IMR-90 (cell line): ENCODE measurements around the gene TLK2. TPM values are rescaled to one million over a fixed set of nuclear protein-coding genes. Genes with fewer than 3 reads are reported as not detected.
A peak's percentile ranks its signal among the peaks of the same experiment; 100 is the strongest.

ENCODE experiments used
- ATAC-seq: fragments of 200-7000 bp; cut with Tn5 transposase; 2 replicates; pipeline ENCODE4 v1.9.1; 2020; ENCODE audit warnings: low read depth, mild to moderate bottlenecking, moderate library complexity
- BruUV-seq: library from RNA; stranded (reverse); fragments of 400-500 nt; replicated peaks from 2 replicates; lab custom pipeline; 2021; lab: Mats Ljungman, UMichigan
- CTCF ChIA-PET: fragments of 300-600 bp; formaldehyde crosslinking; extraction: SDS; loops from one replicate; lab custom pipeline; 2021; ENCODE audit warnings: antibody characterized with exemption; lab: Yijun Ruan, JAX
- POLR2A ChIA-PET: fragments of 300-600 bp; sonication (Branson Sonifier 250); formaldehyde crosslinking; loops from one replicate; lab custom pipeline; 2022; ENCODE audit warnings: antibody characterized with exemption; ENCODE audit not compliant: unreplicated experiment; lab: Charles Lee
- DNase-seq: peaks from one replicate; pipeline ENCODE4 v3.0.0; 2013
- H2AFZ ChIP-seq: replicated peaks from 2 replicates; pipeline ENCODE3; 2013; ENCODE audit warnings: low read length, mild to moderate bottlenecking; ENCODE audit not compliant: poor library complexity
- H2AK5ac ChIP-seq: 2 replicates; pipeline ENCODE4 v1.6.1; 2013; ENCODE audit warnings: low read depth, low read length, inconsistent platforms
- H2AK9ac ChIP-seq: replicated peaks from 2 replicates; pipeline ENCODE3; 2013; ENCODE audit warnings: mild to moderate bottlenecking, low read depth, low read length, moderate library complexity; ENCODE audit not compliant: poor library complexity
- H2BK120ac ChIP-seq: 2 replicates; pipeline ENCODE4 v1.6.1; 2013; ENCODE audit warnings: low read depth, low read length, inconsistent platforms
- H2BK15ac ChIP-seq: 3 replicates; pipeline ENCODE4 v1.6.1; 2013; ENCODE audit warnings: low read depth, low read length, inconsistent platforms
- H2BK20ac ChIP-seq: 2 replicates; pipeline ENCODE4 v1.6.1; 2013; ENCODE audit warnings: low read depth, mild to moderate bottlenecking, inconsistent platforms, low read length, moderate library complexity
- H2BK5ac ChIP-seq: 2 replicates; pipeline ENCODE4 v1.6.1; 2013; ENCODE audit warnings: mild to moderate bottlenecking, low read depth, low read length, inconsistent platforms; ENCODE audit not compliant: poor library complexity, severe bottlenecking
- H3K14ac ChIP-seq: replicated peaks from 2 replicates; pipeline ENCODE4 v1.6.1; 2013; ENCODE audit warnings: low read depth, low read length, inconsistent platforms
- H3K18ac ChIP-seq: 2 replicates; pipeline ENCODE4 v1.6.1; 2013; ENCODE audit warnings: low read depth, low read length, control low read depth
- H3K23ac ChIP-seq: 2 replicates; pipeline ENCODE4 v1.6.1; 2013; ENCODE audit warnings: low read depth, low read length, inconsistent platforms
- H3K27ac ChIP-seq: 2 replicates; pipeline ENCODE4 v1.5.1; 2013; ENCODE audit warnings: mild to moderate bottlenecking, control low read depth, low read length; ENCODE audit not compliant: insufficient read depth
- H3K27me3 ChIP-seq: 2 replicates; pipeline ENCODE4 v1.6.1; 2013; ENCODE audit warnings: low read length; ENCODE audit not compliant: control insufficient read depth, insufficient read depth
- H3K36me3 ChIP-seq: 2 replicates; pipeline ENCODE4 v1.6.1; 2013; ENCODE audit warnings: low read length, mixed read lengths; ENCODE audit not compliant: control insufficient read depth, insufficient read depth
- H3K4ac ChIP-seq: 2 replicates; pipeline ENCODE4 v1.6.1; 2013; ENCODE audit warnings: low read depth, low read length, inconsistent platforms
- H3K4me1 ChIP-seq: 2 replicates; pipeline ENCODE4 v1.6.1; 2013; ENCODE audit warnings: low read length, mixed read lengths; ENCODE audit not compliant: control insufficient read depth, insufficient read depth
- H3K4me2 ChIP-seq: 2 replicates; pipeline ENCODE4 v1.6.1; 2013; ENCODE audit warnings: low read depth, mild to moderate bottlenecking, control low read depth, low read length, moderate library complexity
- H3K4me3 ChIP-seq: 2 replicates; pipeline ENCODE4 v1.5.1; 2013; ENCODE audit warnings: low read depth, mild to moderate bottlenecking, control low read depth, low read length, moderate library complexity; ENCODE audit not compliant: insufficient read depth
- H3K56ac ChIP-seq: 2 replicates; pipeline ENCODE4 v1.6.1; 2013; ENCODE audit warnings: low read length, inconsistent platforms; ENCODE audit not compliant: insufficient read depth; ENCODE audit errors: extremely low read depth
- H3K79me1 ChIP-seq, 2 experiments: 2 replicates each; pipeline ENCODE4 v1.6.1; 2013; ENCODE audit warnings: low read length in 2 of 2, inconsistent platforms in 1 of 2, low read depth in 1 of 2
- H3K9ac ChIP-seq: 2 replicates; pipeline ENCODE4 v1.6.1; 2013; ENCODE audit warnings: low read depth, low read length, control low read depth
- H3K9me1 ChIP-seq: 2 replicates; pipeline ENCODE4 v1.6.1; 2013; ENCODE audit warnings: low read length, inconsistent platforms; ENCODE audit not compliant: insufficient read depth
- H3K9me3 ChIP-seq: 2 replicates; pipeline ENCODE4 v1.6.1; 2013; ENCODE audit warnings: low read length; ENCODE audit not compliant: control insufficient read depth, insufficient read depth
- H4K20me1 ChIP-seq: 2 replicates; pipeline ENCODE4 v1.6.1; 2013; ENCODE audit warnings: low read length, inconsistent platforms; ENCODE audit not compliant: insufficient read depth
- H4K5ac ChIP-seq: 2 replicates; pipeline ENCODE4 v1.6.1; 2013; ENCODE audit warnings: mild to moderate bottlenecking, low read depth, low read length, control low read depth
- H4K8ac ChIP-seq, 2 experiments: 2 replicates each; pipeline ENCODE4 v1.6.1; 2013; ENCODE audit warnings: low read depth in 2 of 2, low read length in 2 of 2, control low read depth in 1 of 2, inconsistent platforms in 1 of 2
- H4K91ac ChIP-seq: 2 replicates; pipeline ENCODE4 v1.6.1; 2013; ENCODE audit warnings: low read depth, low read length, inconsistent platforms; ENCODE audit not compliant: insufficient read depth
- BHLHE40 ChIP-seq: fragments of 150-350 bp; IDR thresholded peaks from 2 replicates; pipeline ENCODE4 v1.6.1; 2016; ENCODE audit warnings: mild to moderate bottlenecking, low read depth, low read length
- CEBPB ChIP-seq: IDR thresholded peaks from 2 replicates; pipeline ENCODE4 v1.6.1; 2012; ENCODE audit warnings: low read depth, low read length, improper control_type of control experiment
- CHD1 ChIP-seq: IDR thresholded peaks from 2 replicates; pipeline ENCODE4 v1.6.1; 2012; ENCODE audit warnings: low read depth, low read length, improper control_type of control experiment
- FOS ChIP-seq: fragments of 150-350 bp; IDR thresholded peaks from 2 replicates; pipeline ENCODE4 v1.6.1; 2016; ENCODE audit warnings: low read depth, low read length
- MAFK ChIP-seq: IDR thresholded peaks from 2 replicates; pipeline ENCODE4 v1.6.1; 2012; ENCODE audit warnings: low read depth, low read length, improper control_type of control experiment
- MAZ ChIP-seq: IDR thresholded peaks from 2 replicates; pipeline ENCODE4 v1.6.1; 2012; ENCODE audit warnings: low read depth, mild to moderate bottlenecking, low read length, improper control_type of control experiment, moderate library complexity, borderline replicate concordance
- MXI1 ChIP-seq: IDR thresholded peaks from 2 replicates; pipeline ENCODE4 v1.6.1; 2012; ENCODE audit warnings: low read depth, mild to moderate bottlenecking, low read length, moderate library complexity, borderline replicate concordance
- NFE2L2 ChIP-seq: fragments of 150-350 bp; IDR thresholded peaks from 2 replicates; pipeline ENCODE4 v1.6.1; 2016; ENCODE audit warnings: low read depth, mild to moderate bottlenecking, low read length
- POLR2A ChIP-seq: IDR thresholded peaks from 2 replicates; pipeline ENCODE4 v1.6.1; 2012; ENCODE audit warnings: mild to moderate bottlenecking, low read depth, low read length
- RAD21 ChIP-seq: IDR thresholded peaks from 2 replicates; pipeline ENCODE4 v1.6.1; 2012; ENCODE audit warnings: low read length, improper control_type of control experiment
- RCOR1 ChIP-seq: IDR thresholded peaks from 2 replicates; pipeline ENCODE4 v1.6.1; 2012; ENCODE audit warnings: mild to moderate bottlenecking, low read length, improper control_type of control experiment; ENCODE audit not compliant: insufficient replicate concordance
- RFX5 ChIP-seq: IDR thresholded peaks from 2 replicates; pipeline ENCODE4 v1.8.0; 2012; ENCODE audit warnings: low read depth, mild to moderate bottlenecking, low read length, moderate library complexity
- SMC3 ChIP-seq: fragments of 150-350 bp; IDR thresholded peaks from 2 replicates; pipeline ENCODE4 v1.6.1; 2016; ENCODE audit warnings: low read depth, mild to moderate bottlenecking, antibody characterized with exemption, low read length, moderate library complexity
- WGBS, 2 experiments: methylation state at CpG; one replicate each; pipeline versions ENCODE4 v1.1.5 to v1.1.7; 2013; ENCODE audit warnings: missing lambda C conversion rate in 2 of 2; ENCODE audit not compliant: insufficient read length in 1 of 2; ENCODE audit errors: extremely low coverage in 2 of 2; 5-methylcytosine and 5-hydroxymethylcytosine counted together
- dilution Hi-C: fragments of 300-500 bp; cut with HindIII; formaldehyde crosslinking; loops from one replicate; pipeline ENCODE4 v1.14.3; 2018; ENCODE audit warnings: low sequenced_read_pairs; ENCODE audit not compliant: unreplicated experiment
- in situ Hi-C: fragments of 300-500 bp; cut with MboI; formaldehyde crosslinking; loops from 3 replicates; pipeline ENCODE4 v1.14.3; 2019; ENCODE audit warnings: low sequenced_read_pairs, inconsistent platforms, mixed read lengths
- intact Hi-C: fragments of 100-400 bp; cut with micrococcal nuclease; formaldehyde crosslinking; loops from 2 replicates; pipeline ENCODE4 v1.10.0; 2022
- polyA plus RNA-seq, 3 experiments: library from polyadenylated mRNA; depleted of rRNA; stranded (reverse); fragments of >200 nt; gene quantifications; 2 replicates each; pipeline ENCODE4 v1.2.3, GENCODE V29; 2012; ENCODE audit warnings: low replicate concordance in 1 of 3
- total RNA-seq: library from RNA; depleted of rRNA; stranded (reverse); fragments of >200 nt; gene quantifications from 2 replicates; pipeline ENCODE4 v1.2.3, GENCODE V29; 2012
- TF ChIP-seq, protein P1 (sequence below): conservative IDR thresholded peaks from 2 replicates; pipeline ENCODE4 v1.5.1; 2012; ENCODE audit warnings: mild to moderate bottlenecking, low read depth, low read length, improper control_type of control experiment
- TF ChIP-seq, protein P2 (sequence below): fragments of 150-350 bp; IDR thresholded peaks from 2 replicates; pipeline ENCODE4 v1.6.1; 2016; ENCODE audit warnings: low read depth, mild to moderate bottlenecking, low read length, moderate library complexity, borderline replicate concordance
- TF ChIP-seq, protein P3 (sequence below): fragments of 150-350 bp; IDR thresholded peaks from 2 replicates; pipeline ENCODE4 v1.6.1; 2017; ENCODE audit warnings: mild to moderate bottlenecking, antibody characterized with exemption, low read length, low read depth

TLK2 gene
- total and polyA plus RNA-seq, 2 of the 4 experiments (the other 2 are of a cell fraction): 35.7 to 39.4 TPM

DNA sequence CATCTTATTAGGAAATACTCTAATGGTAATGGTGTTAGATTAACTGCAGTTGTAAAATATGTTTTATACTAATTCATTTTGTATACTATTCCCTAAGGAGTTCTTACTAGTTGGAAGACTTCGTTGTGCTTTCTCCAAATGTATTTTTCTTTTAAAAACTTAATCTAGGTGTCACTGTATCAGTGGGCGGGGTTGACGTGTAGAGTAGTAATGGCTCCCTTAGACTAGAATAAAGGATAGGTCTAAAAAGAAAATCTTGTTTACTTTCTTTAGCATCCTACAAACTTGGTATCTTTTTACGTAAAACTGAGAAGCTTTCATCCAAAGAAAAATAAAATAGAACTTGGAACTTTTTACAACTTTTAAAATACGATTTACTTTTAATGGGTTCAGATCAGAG is 93.9 kb downstream of the TLK2 start:
- Histone ChIP-seq H3K9me3 (no peaks in the 10 kb centered on the region), H3K18ac (no peak overlapping the region), H2AK9ac (no peak overlapping the region), H3K4me1 (no peaks in the 10 kb centered on the region; the same call in 1 of the 2 replicates), H2BK20ac (no peak overlapping the region), H3K27ac (no peak overlapping the region), H2AK5ac (no peak overlapping the region), H4K20me1 (no peaks in the 10 kb centered on the region), H2BK5ac (peak overlapping the region; percentile 46), H3K23ac (no peak overlapping the region), H3K9ac (no peak overlapping the region), H3K9me1 (peaks cover 3% of the 10 kb centered on the region; the same call in 1 of the 2 replicates), H4K91ac (no peak overlapping the region), H3K4me2 (no peak overlapping the region), H2BK15ac (no peak overlapping the region), H3K14ac (no peak overlapping the region), H3K79me1 (peaks cover 27 to 52% of the 10 kb centered on the region in 2 experiments), H2AFZ (no peak overlapping the region), H3K27me3 (no peaks in the 10 kb centered on the region), H2BK120ac (no peak overlapping the region), H3K4ac (no peak overlapping the region), H3K56ac (no peak overlapping the region), H3K36me3 (peaks cover 25% of the 10 kb centered on the region), H4K8ac (no peak overlapping the region; a peak in 1 of 4 replicates), H4K5ac (no peak overlapping the region), H3K4me3 (no peak overlapping the region)
- in situ Hi-C loops (no loop called here), intact Hi-C loops (loop anchor here (5.0 kb wide), 1 partner anchor 40 kb away; no protein-coding TSS in a partner anchor), dilution Hi-C loops (no loop called here)
- POLR2A ChIA-PET: no interaction called here
- BruUV-seq: no TSS peak
- CTCF ChIA-PET: interaction anchor here (1.2 kb wide), 1 partner anchor 21 kb away, joined by 3 read pairs; no protein-coding TSS in a partner anchor
- TF ChIP-seq MAFK (no peak), CHD1 (no peak), FOS (no peak), RFX5 (no peak), POLR2A (no peak), SMC3 (no peak), RCOR1 (no peak), RAD21 (no peak), CEBPB (no peak), MXI1 (no peak), NFE2L2 (no peak), MAZ (no peak), BHLHE40 (no peak)
- TF ChIP-seq, protein P1, sequence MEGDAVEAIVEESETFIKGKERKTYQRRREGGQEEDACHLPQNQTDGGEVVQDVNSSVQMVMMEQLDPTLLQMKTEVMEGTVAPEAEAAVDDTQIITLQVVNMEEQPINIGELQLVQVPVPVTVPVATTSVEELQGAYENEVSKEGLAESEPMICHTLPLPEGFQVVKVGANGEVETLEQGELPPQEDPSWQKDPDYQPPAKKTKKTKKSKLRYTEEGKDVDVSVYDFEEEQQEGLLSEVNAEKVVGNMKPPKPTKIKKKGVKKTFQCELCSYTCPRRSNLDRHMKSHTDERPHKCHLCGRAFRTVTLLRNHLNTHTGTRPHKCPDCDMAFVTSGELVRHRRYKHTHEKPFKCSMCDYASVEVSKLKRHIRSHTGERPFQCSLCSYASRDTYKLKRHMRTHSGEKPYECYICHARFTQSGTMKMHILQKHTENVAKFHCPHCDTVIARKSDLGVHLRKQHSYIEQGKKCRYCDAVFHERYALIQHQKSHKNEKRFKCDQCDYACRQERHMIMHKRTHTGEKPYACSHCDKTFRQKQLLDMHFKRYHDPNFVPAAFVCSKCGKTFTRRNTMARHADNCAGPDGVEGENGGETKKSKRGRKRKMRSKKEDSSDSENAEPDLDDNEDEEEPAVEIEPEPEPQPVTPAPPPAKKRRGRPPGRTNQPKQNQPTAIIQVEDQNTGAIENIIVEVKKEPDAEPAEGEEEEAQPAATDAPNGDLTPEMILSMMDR: no peak
- TF ChIP-seq, protein P2, sequence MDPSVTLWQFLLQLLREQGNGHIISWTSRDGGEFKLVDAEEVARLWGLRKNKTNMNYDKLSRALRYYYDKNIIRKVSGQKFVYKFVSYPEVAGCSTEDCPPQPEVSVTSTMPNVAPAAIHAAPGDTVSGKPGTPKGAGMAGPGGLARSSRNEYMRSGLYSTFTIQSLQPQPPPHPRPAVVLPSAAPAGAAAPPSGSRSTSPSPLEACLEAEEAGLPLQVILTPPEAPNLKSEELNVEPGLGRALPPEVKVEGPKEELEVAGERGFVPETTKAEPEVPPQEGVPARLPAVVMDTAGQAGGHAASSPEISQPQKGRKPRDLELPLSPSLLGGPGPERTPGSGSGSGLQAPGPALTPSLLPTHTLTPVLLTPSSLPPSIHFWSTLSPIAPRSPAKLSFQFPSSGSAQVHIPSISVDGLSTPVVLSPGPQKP: no peak
- TF ChIP-seq, protein P3, sequence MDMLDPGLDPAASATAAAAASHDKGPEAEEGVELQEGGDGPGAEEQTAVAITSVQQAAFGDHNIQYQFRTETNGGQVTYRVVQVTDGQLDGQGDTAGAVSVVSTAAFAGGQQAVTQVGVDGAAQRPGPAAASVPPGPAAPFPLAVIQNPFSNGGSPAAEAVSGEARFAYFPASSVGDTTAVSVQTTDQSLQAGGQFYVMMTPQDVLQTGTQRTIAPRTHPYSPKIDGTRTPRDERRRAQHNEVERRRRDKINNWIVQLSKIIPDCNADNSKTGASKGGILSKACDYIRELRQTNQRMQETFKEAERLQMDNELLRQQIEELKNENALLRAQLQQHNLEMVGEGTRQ: no peak
- WGBS, 2 experiments: no CpG with 5 or more reads among the region's 5 CpGs
- DNase-seq (no peak), ATAC-seq (no peak)
